HCT116 (cell line): Measurements from ENCODE around the gene KCND3.

Source experiments
- CEBPB ChIP-seq: IDR thresholded peaks from 2 replicates; pipeline ENCODE4 v1.6.1; 2012; ENCODE audit warnings: low read depth
- ELF1 ChIP-seq: IDR thresholded peaks from 2 replicates; pipeline ENCODE4 v1.6.1; 2012; ENCODE audit warnings: low read depth, borderline replicate concordance
- EZH2 ChIP-seq: fragments of 200-600 bp; sonication (generic); IDR thresholded peaks from 2 replicates; pipeline ENCODE4 v1.6.1; 2017; ENCODE audit warnings: antibody characterized with exemption, mixed run types
- EZH2phosphoT487 ChIP-seq: fragments of 200-600 bp; IDR thresholded peaks from 2 replicates; pipeline ENCODE4 v1.6.1; 2018; ENCODE audit warnings: antibody characterized with exemption, borderline replicate concordance
- POLR2A ChIP-seq: IDR thresholded peaks from 2 replicates; pipeline ENCODE4 v1.7.0; 2011; ENCODE audit warnings: borderline replicate concordance; ENCODE audit not compliant: insufficient read depth, insufficient read length; ENCODE audit errors: extremely low read depth
- POLR2AphosphoS5 ChIP-seq: IDR thresholded peaks from 2 replicates; pipeline ENCODE4 v1.6.1; 2011; ENCODE audit warnings: mild to moderate bottlenecking, low read depth, low read length, moderate library complexity
- RAD21 ChIP-seq: IDR thresholded peaks from 2 replicates; pipeline ENCODE4 v1.6.1; 2012; ENCODE audit warnings: low read depth, mild to moderate bottlenecking
- ZNF274 ChIP-seq: fragments of 200-500 bp; sonication (Bioruptor generic); IDR thresholded peaks from 2 replicates; pipeline ENCODE4 v1.6.1; 2014; ENCODE audit warnings: mild to moderate bottlenecking, low read depth, low read length, inconsistent platforms
- TF ChIP-seq, protein P1 (sequence below): IDR thresholded peaks from 2 replicates; pipeline ENCODE4 v1.6.1; 2012
- TF ChIP-seq, protein P2 (sequence below), 3 experiments: fragments of 200-600 bp in 1 of 3; sonication (generic) in 1 of 3; IDR thresholded peaks in 2 of 3; conservative IDR thresholded peaks in 1 of 3; 2 replicates each; pipeline ENCODE4 v1.5.1; 2012 to 2017; ENCODE audit warnings: low read depth in 2 of 3, low read length in 2 of 3, antibody characterized with exemption in 1 of 3, borderline replicate concordance in 1 of 3, control low read depth in 1 of 3, mild to moderate bottlenecking in 1 of 3, mixed read lengths in 1 of 3, mixed run types in 1 of 3, moderate library complexity in 1 of 3; ENCODE audit not compliant: insufficient read depth in 1 of 3
- TF ChIP-seq, protein P3 (sequence below): IDR thresholded peaks from 2 replicates; pipeline ENCODE4 v1.6.1; 2012
- TF ChIP-seq, protein P4 (sequence below): IDR thresholded peaks from 2 replicates; pipeline ENCODE4 v1.6.1; 2012; ENCODE audit warnings: low read depth
- TF ChIP-seq, protein P5 (sequence below): IDR thresholded peaks from 2 replicates; pipeline ENCODE4 v1.6.1; 2011; ENCODE audit warnings: mild to moderate bottlenecking, low read length, moderate library complexity; ENCODE audit not compliant: insufficient replicate concordance; ENCODE audit errors: extremely low read depth

DNA sequence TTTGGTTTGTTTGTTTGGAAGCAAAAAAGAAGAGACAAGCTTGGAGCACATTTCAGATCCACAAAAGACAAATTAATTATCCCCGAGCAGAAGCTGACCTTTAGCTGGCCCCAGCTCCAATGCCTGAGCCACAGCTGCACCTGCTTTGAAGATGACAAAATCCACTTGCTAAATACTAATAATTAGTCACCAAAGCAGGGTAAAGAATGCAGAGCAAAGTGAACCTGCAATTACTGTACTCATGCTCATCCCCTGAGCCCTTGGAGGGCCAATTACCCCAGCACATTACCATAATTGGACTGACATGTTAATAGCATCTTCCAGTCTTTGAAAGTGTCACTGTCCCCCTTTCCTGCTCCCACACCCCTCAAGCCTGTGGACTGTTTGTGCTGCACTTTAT, 38.2 kb upstream of the KCND3 start:
- TF ChIP-seq, protein P1, sequence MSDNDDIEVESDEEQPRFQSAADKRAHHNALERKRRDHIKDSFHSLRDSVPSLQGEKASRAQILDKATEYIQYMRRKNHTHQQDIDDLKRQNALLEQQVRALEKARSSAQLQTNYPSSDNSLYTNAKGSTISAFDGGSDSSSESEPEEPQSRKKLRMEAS: no peak
- no peak for TF ChIP-seq EZH2
- TF ChIP-seq, protein P2, sequence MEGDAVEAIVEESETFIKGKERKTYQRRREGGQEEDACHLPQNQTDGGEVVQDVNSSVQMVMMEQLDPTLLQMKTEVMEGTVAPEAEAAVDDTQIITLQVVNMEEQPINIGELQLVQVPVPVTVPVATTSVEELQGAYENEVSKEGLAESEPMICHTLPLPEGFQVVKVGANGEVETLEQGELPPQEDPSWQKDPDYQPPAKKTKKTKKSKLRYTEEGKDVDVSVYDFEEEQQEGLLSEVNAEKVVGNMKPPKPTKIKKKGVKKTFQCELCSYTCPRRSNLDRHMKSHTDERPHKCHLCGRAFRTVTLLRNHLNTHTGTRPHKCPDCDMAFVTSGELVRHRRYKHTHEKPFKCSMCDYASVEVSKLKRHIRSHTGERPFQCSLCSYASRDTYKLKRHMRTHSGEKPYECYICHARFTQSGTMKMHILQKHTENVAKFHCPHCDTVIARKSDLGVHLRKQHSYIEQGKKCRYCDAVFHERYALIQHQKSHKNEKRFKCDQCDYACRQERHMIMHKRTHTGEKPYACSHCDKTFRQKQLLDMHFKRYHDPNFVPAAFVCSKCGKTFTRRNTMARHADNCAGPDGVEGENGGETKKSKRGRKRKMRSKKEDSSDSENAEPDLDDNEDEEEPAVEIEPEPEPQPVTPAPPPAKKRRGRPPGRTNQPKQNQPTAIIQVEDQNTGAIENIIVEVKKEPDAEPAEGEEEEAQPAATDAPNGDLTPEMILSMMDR (IDR thresholded peaks at IDR 0.05 in 2 of 3, conservative IDR thresholded peaks at IDR 0.05 in 1 of 3; ENCODE audit: borderline replicate concordance in 1 of 3, insufficient read depth in 1 of 3, low read depth in 2 of 3, low read length in 2 of 3): no peak
- no peak for TF ChIP-seq POLR2A
- TF ChIP-seq CEBPB: no peak
- no peak for TF ChIP-seq RAD21
- TF ChIP-seq EZH2phosphoT487: no peak
- TF ChIP-seq POLR2AphosphoS5: no peak
- no peak for TF ChIP-seq ELF1
- TF ChIP-seq, protein P3, sequence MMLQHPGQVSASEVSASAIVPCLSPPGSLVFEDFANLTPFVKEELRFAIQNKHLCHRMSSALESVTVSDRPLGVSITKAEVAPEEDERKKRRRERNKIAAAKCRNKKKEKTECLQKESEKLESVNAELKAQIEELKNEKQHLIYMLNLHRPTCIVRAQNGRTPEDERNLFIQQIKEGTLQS: no peak
- TF ChIP-seq, protein P4, sequence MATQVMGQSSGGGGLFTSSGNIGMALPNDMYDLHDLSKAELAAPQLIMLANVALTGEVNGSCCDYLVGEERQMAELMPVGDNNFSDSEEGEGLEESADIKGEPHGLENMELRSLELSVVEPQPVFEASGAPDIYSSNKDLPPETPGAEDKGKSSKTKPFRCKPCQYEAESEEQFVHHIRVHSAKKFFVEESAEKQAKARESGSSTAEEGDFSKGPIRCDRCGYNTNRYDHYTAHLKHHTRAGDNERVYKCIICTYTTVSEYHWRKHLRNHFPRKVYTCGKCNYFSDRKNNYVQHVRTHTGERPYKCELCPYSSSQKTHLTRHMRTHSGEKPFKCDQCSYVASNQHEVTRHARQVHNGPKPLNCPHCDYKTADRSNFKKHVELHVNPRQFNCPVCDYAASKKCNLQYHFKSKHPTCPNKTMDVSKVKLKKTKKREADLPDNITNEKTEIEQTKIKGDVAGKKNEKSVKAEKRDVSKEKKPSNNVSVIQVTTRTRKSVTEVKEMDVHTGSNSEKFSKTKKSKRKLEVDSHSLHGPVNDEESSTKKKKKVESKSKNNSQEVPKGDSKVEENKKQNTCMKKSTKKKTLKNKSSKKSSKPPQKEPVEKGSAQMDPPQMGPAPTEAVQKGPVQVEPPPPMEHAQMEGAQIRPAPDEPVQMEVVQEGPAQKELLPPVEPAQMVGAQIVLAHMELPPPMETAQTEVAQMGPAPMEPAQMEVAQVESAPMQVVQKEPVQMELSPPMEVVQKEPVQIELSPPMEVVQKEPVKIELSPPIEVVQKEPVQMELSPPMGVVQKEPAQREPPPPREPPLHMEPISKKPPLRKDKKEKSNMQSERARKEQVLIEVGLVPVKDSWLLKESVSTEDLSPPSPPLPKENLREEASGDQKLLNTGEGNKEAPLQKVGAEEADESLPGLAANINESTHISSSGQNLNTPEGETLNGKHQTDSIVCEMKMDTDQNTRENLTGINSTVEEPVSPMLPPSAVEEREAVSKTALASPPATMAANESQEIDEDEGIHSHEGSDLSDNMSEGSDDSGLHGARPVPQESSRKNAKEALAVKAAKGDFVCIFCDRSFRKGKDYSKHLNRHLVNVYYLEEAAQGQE: no peak
- no peak for TF ChIP-seq ZNF274
- TF ChIP-seq, protein P5, sequence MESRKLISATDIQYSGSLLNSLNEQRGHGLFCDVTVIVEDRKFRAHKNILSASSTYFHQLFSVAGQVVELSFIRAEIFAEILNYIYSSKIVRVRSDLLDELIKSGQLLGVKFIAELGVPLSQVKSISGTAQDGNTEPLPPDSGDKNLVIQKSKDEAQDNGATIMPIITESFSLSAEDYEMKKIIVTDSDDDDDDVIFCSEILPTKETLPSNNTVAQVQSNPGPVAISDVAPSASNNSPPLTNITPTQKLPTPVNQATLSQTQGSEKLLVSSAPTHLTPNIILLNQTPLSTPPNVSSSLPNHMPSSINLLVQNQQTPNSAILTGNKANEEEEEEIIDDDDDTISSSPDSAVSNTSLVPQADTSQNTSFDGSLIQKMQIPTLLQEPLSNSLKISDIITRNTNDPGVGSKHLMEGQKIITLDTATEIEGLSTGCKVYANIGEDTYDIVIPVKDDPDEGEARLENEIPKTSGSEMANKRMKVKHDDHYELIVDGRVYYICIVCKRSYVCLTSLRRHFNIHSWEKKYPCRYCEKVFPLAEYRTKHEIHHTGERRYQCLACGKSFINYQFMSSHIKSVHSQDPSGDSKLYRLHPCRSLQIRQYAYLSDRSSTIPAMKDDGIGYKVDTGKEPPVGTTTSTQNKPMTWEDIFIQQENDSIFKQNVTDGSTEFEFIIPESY: no peak
